Brain microvascular endothelial cell (primary cell): ENCODE results near the gene SAMD4A.

Experiments used
- DNase-seq: peaks from one replicate; pipeline ENCODE4 v3.0.0-alpha.2; 2020
- H3K27ac ChIP-seq: fragments of 250-450 bp; sonication (Bioruptor Pico); 2 replicates; pipeline ENCODE4 v1.5.1; 2020; ENCODE audit warnings: mild to moderate bottlenecking, moderate library complexity
- H3K27me3 ChIP-seq: fragments of 250-450 bp; sonication (Bioruptor Pico); replicated peaks from 2 replicates; pipeline ENCODE4 v1.5.1; 2020; ENCODE audit warnings: mild to moderate bottlenecking
- H3K36me3 ChIP-seq: fragments of 250-450 bp; sonication (Bioruptor Pico); replicated peaks from 2 replicates; pipeline ENCODE4 v1.5.1; 2020; ENCODE audit warnings: mild to moderate bottlenecking
- H3K4me3 ChIP-seq: 2 replicates; pipeline ENCODE4 v1.5.1; 2011; ENCODE audit warnings: low read depth, mild to moderate bottlenecking, control low read depth, low read length, moderate library complexity
- in situ Hi-C: cut with HindIII; loops from 2 replicates; pipeline ENCODE4 v1.10.0; 2017; ENCODE audit warnings: low sequenced_read_pairs, low pct_ligation_motif_present
- TF ChIP-seq, protein P1 (sequence below): IDR thresholded peaks from 2 replicates; pipeline ENCODE4 v1.5.1; 2011; ENCODE audit warnings: low read depth, mild to moderate bottlenecking, moderate library complexity, low read length, control low read depth, inconsistent platforms; ENCODE audit errors: missing control alignments

The SAMD4A gene

DNA sequence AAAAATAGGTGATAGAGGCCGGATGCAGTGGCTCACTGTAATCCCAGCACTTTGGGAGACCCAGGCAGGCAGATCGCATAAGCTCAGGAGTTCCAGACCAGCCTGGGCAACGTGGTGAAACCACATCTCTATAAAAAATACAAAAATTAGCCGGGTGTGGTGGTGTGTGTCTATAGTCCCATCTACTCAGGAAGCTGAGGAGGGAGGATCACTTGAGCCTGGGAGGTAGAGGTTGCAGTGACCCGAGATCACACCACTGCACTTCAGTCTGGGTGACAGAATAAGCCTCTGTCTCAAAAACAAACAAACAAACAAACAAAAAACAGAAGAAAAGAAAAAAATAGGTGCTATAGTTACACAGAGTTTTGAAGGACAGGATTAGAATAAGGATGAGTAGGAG, 142.1 kb downstream of the SAMD4A start:
- DNase-seq, result no peak

DNA sequence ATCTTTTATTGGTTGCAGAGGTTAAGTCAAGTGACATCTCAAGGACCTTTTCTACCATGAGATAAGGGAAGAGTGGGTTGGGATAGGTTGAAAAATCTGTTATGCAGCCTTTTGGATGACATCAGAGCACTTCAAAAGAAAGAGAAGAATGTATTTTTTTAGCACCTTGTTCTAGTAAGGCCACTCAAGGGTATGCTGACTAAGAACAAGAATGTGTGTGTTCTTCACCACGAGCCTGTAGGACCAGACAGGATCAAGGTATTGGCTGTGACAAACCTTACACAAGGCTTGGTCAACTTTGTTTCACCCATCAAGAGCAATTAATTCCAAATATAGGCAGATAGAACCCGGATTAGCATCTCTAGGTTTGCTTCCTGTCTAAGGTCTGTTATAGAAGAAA, 142.5 kb downstream of the SAMD4A start:
- DNase-seq, result no peak

More for the DNA sequence above, 142.1 kb downstream of the SAMD4A start:
- TF ChIP-seq, protein P1, sequence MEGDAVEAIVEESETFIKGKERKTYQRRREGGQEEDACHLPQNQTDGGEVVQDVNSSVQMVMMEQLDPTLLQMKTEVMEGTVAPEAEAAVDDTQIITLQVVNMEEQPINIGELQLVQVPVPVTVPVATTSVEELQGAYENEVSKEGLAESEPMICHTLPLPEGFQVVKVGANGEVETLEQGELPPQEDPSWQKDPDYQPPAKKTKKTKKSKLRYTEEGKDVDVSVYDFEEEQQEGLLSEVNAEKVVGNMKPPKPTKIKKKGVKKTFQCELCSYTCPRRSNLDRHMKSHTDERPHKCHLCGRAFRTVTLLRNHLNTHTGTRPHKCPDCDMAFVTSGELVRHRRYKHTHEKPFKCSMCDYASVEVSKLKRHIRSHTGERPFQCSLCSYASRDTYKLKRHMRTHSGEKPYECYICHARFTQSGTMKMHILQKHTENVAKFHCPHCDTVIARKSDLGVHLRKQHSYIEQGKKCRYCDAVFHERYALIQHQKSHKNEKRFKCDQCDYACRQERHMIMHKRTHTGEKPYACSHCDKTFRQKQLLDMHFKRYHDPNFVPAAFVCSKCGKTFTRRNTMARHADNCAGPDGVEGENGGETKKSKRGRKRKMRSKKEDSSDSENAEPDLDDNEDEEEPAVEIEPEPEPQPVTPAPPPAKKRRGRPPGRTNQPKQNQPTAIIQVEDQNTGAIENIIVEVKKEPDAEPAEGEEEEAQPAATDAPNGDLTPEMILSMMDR, result no peak
- no peak overlapping the region for H3K27ac ChIP-seq
- no peaks in the 10 kb centered on the region for H3K27me3 ChIP-seq
- in situ Hi-C loops, result no loop called here
- no peaks in the 10 kb centered on the region for H3K36me3 ChIP-seq
- no peak overlapping the region for H3K4me3 ChIP-seq

DNA sequence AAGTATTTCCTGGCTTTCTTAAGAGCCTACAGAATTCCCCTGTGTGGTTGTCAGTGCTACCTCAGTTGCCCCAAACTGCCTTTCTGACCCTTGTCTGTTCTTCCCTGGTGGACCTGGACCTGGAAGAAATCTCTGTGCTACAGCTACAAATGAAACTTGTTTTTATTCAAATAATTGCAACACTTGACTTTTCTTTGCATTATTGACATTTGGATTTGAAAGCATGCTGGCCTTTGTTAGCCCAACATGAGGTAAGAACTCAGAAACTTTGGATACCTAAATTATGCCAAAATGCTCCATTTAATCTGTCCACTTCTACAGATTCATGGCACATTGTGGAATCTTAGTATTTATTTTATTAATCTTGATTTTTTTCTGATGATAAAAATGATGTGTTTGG, 142.9 kb downstream of the SAMD4A start:
- DNase-seq, result no peak
- in situ Hi-C loops, result no loop called here
- Histone ChIP-seq H3K27ac (no peak overlapping the region), H3K27me3 (no peaks in the 10 kb centered on the region), H3K36me3 (no peaks in the 10 kb centered on the region), H3K4me3 (no peak overlapping the region)
- TF ChIP-seq, protein P1, result no peak

More for the DNA sequence above, 142.5 kb downstream of the SAMD4A start:
- TF ChIP-seq, protein P1, result no peak
- no peaks in the 10 kb centered on the region for H3K36me3 ChIP-seq
- no peaks in the 10 kb centered on the region for H3K27me3 ChIP-seq
- no peak overlapping the region for H3K27ac ChIP-seq
- in situ Hi-C loops, result no loop called here
- H3K4me3 ChIP-seq, result no peak overlapping the region

DNA sequence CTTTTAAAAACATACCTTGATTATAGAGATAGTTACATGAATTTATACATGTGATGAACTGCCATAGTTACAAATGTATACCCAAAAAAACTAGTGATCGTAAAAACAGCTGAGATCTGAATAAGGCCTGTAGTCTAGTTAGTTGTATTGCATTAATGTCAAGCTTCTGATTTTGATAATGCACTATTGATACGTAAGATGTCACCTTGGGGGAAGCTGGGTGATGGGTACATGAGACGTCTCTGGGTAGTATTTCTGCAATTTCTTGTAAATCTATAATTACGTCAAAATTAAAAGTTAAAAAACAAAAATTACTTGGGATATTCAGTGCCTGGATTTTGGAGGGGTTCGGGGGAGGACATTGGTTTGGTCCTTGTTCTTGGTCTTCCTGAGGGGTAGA, 144.4 kb downstream of the SAMD4A start:
- no peak overlapping the region for H3K27ac ChIP-seq

DNA sequence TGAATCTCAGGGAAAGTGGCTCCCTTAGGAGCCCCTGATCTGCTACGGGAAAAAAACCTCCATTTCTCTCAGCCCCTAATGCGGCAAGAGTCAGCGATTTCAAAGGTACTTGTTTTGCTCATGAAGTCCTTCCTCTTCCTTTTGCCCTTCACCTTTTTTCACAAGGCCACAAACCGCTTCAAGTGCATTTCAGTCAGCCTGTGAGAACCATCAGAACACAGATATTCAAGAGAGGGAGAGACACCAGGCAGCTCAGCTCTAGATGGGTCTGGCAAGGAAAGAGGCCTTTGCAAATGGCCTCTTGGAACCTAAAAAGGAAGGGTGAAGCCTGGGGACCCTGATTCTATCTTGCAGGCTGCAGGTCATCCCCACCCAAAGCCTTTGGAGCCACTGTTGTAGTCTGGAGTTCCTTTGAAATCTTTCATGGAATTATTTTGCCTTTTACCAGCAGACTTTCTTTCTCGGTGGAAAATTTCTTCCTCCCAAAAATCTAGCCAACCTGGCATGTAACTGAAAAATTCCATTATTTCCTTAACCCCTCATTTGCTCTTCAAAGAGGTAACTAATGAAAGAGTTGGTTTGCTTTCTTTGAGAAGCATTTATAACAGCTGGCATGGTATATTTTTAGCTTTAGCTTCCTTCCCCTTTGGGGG, 145.0 kb downstream of the SAMD4A start:
- Histone ChIP-seq H3K27me3 (no peaks in the 10 kb centered on the region), H3K36me3 (no peaks in the 10 kb centered on the region), H3K27ac (no peak overlapping the region), H3K4me3 (no peak overlapping the region)
- no peak for DNase-seq
- in situ Hi-C loops, result no loop called here
- TF ChIP-seq, protein P1, result no peak

More for the DNA sequence above, 144.4 kb downstream of the SAMD4A start:
- DNase-seq, result no peak
- TF ChIP-seq, protein P1, result no peak
- in situ Hi-C loops, result no loop called here
- Histone ChIP-seq H3K4me3 (no peak overlapping the region), H3K27me3 (no peaks in the 10 kb centered on the region), H3K36me3 (no peaks in the 10 kb centered on the region)
